Mesodermal cell (in vitro differentiated cells): Measurements from ENCODE around the gene PROKR1.
A peak's percentile ranks its signal among the peaks of the same experiment; 100 is the strongest.

ENCODE experiments used
- H3K27ac ChIP-seq: 2 replicates; pipeline ENCODE4 v1.7.0; 2013; ENCODE audit warnings: mild to moderate bottlenecking, low read depth, low read length, moderate library complexity; ENCODE audit not compliant: severe bottlenecking
- H3K36me3 ChIP-seq: 2 replicates; pipeline ENCODE4 v1.7.1; 2013; ENCODE audit warnings: mild to moderate bottlenecking, low read length, moderate library complexity; ENCODE audit not compliant: control insufficient read depth, insufficient read depth
- H3K4me1 ChIP-seq: one replicate; pipeline ENCODE4 v1.7.1; 2013; ENCODE audit warnings: mild to moderate bottlenecking, low read length; ENCODE audit not compliant: insufficient read depth, control insufficient read depth, poor library complexity, severe bottlenecking
- H3K4me3 ChIP-seq: 2 replicates; pipeline ENCODE4 v1.7.0; 2013; ENCODE audit warnings: low read length, control low read depth, mild to moderate bottlenecking; ENCODE audit not compliant: insufficient read depth, poor library complexity, severe bottlenecking; ENCODE audit errors: extremely low read depth
- H3K9me3 ChIP-seq: 2 replicates; pipeline ENCODE4 v1.7.1; 2013; ENCODE audit warnings: mild to moderate bottlenecking, low read length, moderate library complexity; ENCODE audit not compliant: control insufficient read depth
- WGBS, 2 experiments: methylation state at CpG; one replicate each; pipeline ENCODE4 v1.1.5; 2013; ENCODE audit warnings: missing lambda C conversion rate in 2 of 2; ENCODE audit not compliant: insufficient coverage in 2 of 2; 5-methylcytosine and 5-hydroxymethylcytosine counted together

PROKR1 gene

GRCh38 chr2:68612765-68613519, 30.4 kb upstream of the PROKR1 start:
- H3K4me1 ChIP-seq = no peaks in the 10 kb centered on the region
- WGBS, 2 experiments = 93 to 100% methylated on average over 2 of the region's 5 CpGs
- H3K27ac ChIP-seq = no peak overlapping the region
- no peak overlapping the region for H3K4me3 ChIP-seq
- no peaks in the 10 kb centered on the region for H3K36me3 ChIP-seq
- no peaks in the 10 kb centered on the region for H3K9me3 ChIP-seq

GRCh38 chr2:68620772-68621171, 22.6 kb upstream of the PROKR1 start:
- Histone ChIP-seq H3K4me1 (no peaks in the 10 kb centered on the region), H3K36me3 (no peaks in the 10 kb centered on the region), H3K9me3 (peaks cover 13% of the 10 kb centered on the region)

GRCh38 chr2:68623820-68624219, 19.6 kb upstream of the PROKR1 start:
- WGBS, 2 experiments = 82 to 96% methylated on average over 4 to 6 of the region's 6 CpGs
- Histone ChIP-seq H3K4me1 (no peaks in the 10 kb centered on the region), H3K4me3 (no peak overlapping the region), H3K9me3 (peaks cover 13% of the 10 kb centered on the region), H3K36me3 (no peaks in the 10 kb centered on the region), H3K27ac (no peak overlapping the region)

More at GRCh38 chr2:68620772-68621171, 22.6 kb upstream of the PROKR1 start:
- Histone ChIP-seq H3K27ac (no peak overlapping the region), H3K4me3 (no peak overlapping the region)

GRCh38 chr2:68627615-68628014, 15.8 kb upstream of the PROKR1 start:
- H3K4me1 ChIP-seq = no peaks in the 10 kb centered on the region
- H3K36me3 ChIP-seq = no peaks in the 10 kb centered on the region
- H3K4me3 ChIP-seq = no peak overlapping the region
- H3K9me3 ChIP-seq = peaks cover 13% of the 10 kb centered on the region
- 92 to 100% methylated on average over 3 of the region's 3 CpGs for WGBS, 2 experiments
- no peak overlapping the region for H3K27ac ChIP-seq

GRCh38 chr2:68632021-68632420, 11.4 kb upstream of the PROKR1 start:
- Histone ChIP-seq H3K4me3 (no peak overlapping the region), H3K4me1 (no peaks in the 10 kb centered on the region), H3K36me3 (no peaks in the 10 kb centered on the region), H3K9me3 (no peaks in the 10 kb centered on the region), H3K27ac (no peak overlapping the region)
- 100% methylated on average over 1 to 3 of the region's 3 CpGs for WGBS, 2 experiments

- no peak overlapping the region for H3K27ac ChIP-seq
- H3K36me3 ChIP-seq = no peaks in the 10 kb centered on the region
- H3K4me1 ChIP-seq = no peaks in the 10 kb centered on the region
- H3K9me3 ChIP-seq = no peaks in the 10 kb centered on the region
- 63 to 71% methylated on average over 1 to 3 of the region's 3 CpGs for WGBS, 2 experiments
- no peak overlapping the region for H3K4me3 ChIP-seq
Observed at GRCh38 chr2:68637047-68637446, 6.3 kb upstream of the PROKR1 start.

GRCh38 chr2:68643874-68644485, 601 bp downstream of the PROKR1 start:
- Histone ChIP-seq H3K9me3 (no peaks in the 10 kb centered on the region), H3K4me3 (peak overlapping the region; percentile 40), H3K27ac (no peak overlapping the region), H3K36me3 (no peaks in the 10 kb centered on the region), H3K4me1 (no peaks in the 10 kb centered on the region)
- 11 to 19% methylated on average over 6 of the region's 17 CpGs for WGBS, 2 experiments

GRCh38 chr2:68645523-68645922, 2.1 kb downstream of the PROKR1 start:
- Histone ChIP-seq H3K9me3 (no peaks in the 10 kb centered on the region), H3K4me3 (no peak overlapping the region), H3K36me3 (no peaks in the 10 kb centered on the region), H3K4me1 (no peaks in the 10 kb centered on the region), H3K27ac (no peak overlapping the region)

- WGBS, 2 experiments = 100% methylated on average over 1 of the region's 3 CpGs; no CpG with 5 or more reads in 1 of the 2 experiments
- no peaks in the 10 kb centered on the region for H3K9me3 ChIP-seq
- H3K4me1 ChIP-seq = no peaks in the 10 kb centered on the region
- no peak overlapping the region for H3K27ac ChIP-seq
- H3K36me3 ChIP-seq = no peaks in the 10 kb centered on the region
- no peak overlapping the region for H3K4me3 ChIP-seq
Observed at GRCh38 chr2:68646303-68646702, 2.9 kb downstream of the PROKR1 start.

- Histone ChIP-seq H3K27ac (no peak overlapping the region), H3K4me1 (peaks cover 3% of the 10 kb centered on the region), H3K36me3 (no peaks in the 10 kb centered on the region), H3K4me3 (no peak overlapping the region), H3K9me3 (no peaks in the 10 kb centered on the region)
- no CpG with 5 or more reads among the region's 1 CpG for WGBS, 2 experiments
Observed at GRCh38 chr2:68650645-68651044, 7.3 kb downstream of the PROKR1 start.

- Histone ChIP-seq H3K9me3 (no peaks in the 10 kb centered on the region), H3K27ac (peak overlapping the region; percentile 39), H3K4me3 (no peak overlapping the region), H3K4me1 (peaks cover 3% of the 10 kb centered on the region), H3K36me3 (no peaks in the 10 kb centered on the region)
- 87 to 92% methylated on average over 4 to 5 of the region's 9 CpGs for WGBS, 2 experiments
Observed at GRCh38 chr2:68653034-68653433, 9.7 kb downstream of the PROKR1 start.
